Posterior vena cava (tissue), 2 donors: Measurements from ENCODE around the gene ZMYND15. TPM values are rescaled to one million over a fixed set of nuclear protein-coding genes. Genes with fewer than 3 reads are reported as not detected.

Experiments
- total RNA-seq, 2 donors: library from RNA; stranded (reverse); fragmentation: NEBNext Ultra II Directional; extraction: Animal tissue kit (Norgen Biotek cat#: 25700); gene quantifications; one replicate each; pipeline ENCODE4 v1.2.1, GENCODE V29; 2021
- donor health status: DM: yes; HTN: yes; CAD: no.
- donor health status: DM: yes; HTN: yes; CAD: no.

ZMYND15 gene
- total RNA-seq, 2 donors from 2014 or later = 1.1 to 1.2 TPM

Other genes with a start within 250 kb of the ZMYND15 start
- gene SPNS2, start 241.0 kb upstream of the ZMYND15 start, total RNA-seq = 10 to 100 TPM; 16.2 to 20.9 TPM
- gene MYBBP1A, start 184.4 kb upstream of the ZMYND15 start, total RNA-seq = 10 to 100 TPM; 37.9 to 41.0 TPM
- not detected for gene GGT6, start 179.3 kb upstream of the ZMYND15 start, total RNA-seq
- gene SMTNL2, start 155.3 kb upstream of the ZMYND15 start, total RNA-seq = 1 to 10 TPM; 2.0 to 3.0 TPM
- gene ALOX15, start 98.2 kb upstream of the ZMYND15 start, total RNA-seq = not detected
- 10 to 100 TPM; 33.3 to 37.8 TPM for gene PELP1, start 35.7 kb upstream of the ZMYND15 start, total RNA-seq
- gene ARRB2, start 29.2 kb upstream of the ZMYND15 start, total RNA-seq = 10 to 100 TPM; 50.7 to 63.8 TPM
- 10 to 100 TPM in 1 of 2 donors, 1 to 10 TPM in 1; 10.0 to 10.8 TPM for gene MED11, start 8.4 kb upstream of the ZMYND15 start, total RNA-seq
- 10 to 100 TPM; 14.8 to 20.4 TPM for gene CXCL16, start 95 bp downstream of the ZMYND15 start, total RNA-seq
- not detected for gene TM4SF5, start 32.1 kb downstream of the ZMYND15 start, total RNA-seq
- 1 to 10 TPM; 2.1 to 3.4 TPM for gene VMO1, start 46.5 kb downstream of the ZMYND15 start, total RNA-seq
- gene GLTPD2, start 49.1 kb downstream of the ZMYND15 start, total RNA-seq = not detected
- 100 to 1,000 TPM in 1 of 2 donors, 10 to 100 TPM in 1; 87.5 to 103 TPM for gene PSMB6, start 56.3 kb downstream of the ZMYND15 start, total RNA-seq
- gene PLD2, start 67.3 kb downstream of the ZMYND15 start, total RNA-seq = 10 to 100 TPM; 22.2 to 30.3 TPM
- 10 to 100 TPM; 53.3 to 67.0 TPM for gene MINK1, start 93.5 kb downstream of the ZMYND15 start, total RNA-seq
- 1 to 10 TPM in 1 of 2 donors, under 1 TPM in 1; 1.00 to 1.3 TPM for gene C17orf107, start 159.7 kb downstream of the ZMYND15 start, total RNA-seq
- 1 to 10 TPM in 1 of 2 donors, under 1 TPM in 1; 0.57 to 1.5 TPM for gene CHRNE, start 163.3 kb downstream of the ZMYND15 start, total RNA-seq
- not detected for gene GP1BA, start 192.4 kb downstream of the ZMYND15 start, total RNA-seq
- 10 to 100 TPM; 33.0 to 43.7 TPM for gene SLC25A11, start 200.2 kb downstream of the ZMYND15 start, total RNA-seq
- 10 to 100 TPM; 62.7 to 77.3 TPM for gene RNF167, start 200.4 kb downstream of the ZMYND15 start, total RNA-seq
- gene PFN1, start 208.7 kb downstream of the ZMYND15 start, total RNA-seq = 100 to 1,000 TPM; 582 to 588 TPM
- 1 to 10 TPM; 3.2 to 4.3 TPM for gene ENO3, start 211.3 kb downstream of the ZMYND15 start, total RNA-seq
- 10 to 100 TPM; 47.0 to 50.7 TPM for gene SPAG7, start 228.0 kb downstream of the ZMYND15 start, total RNA-seq
- gene CAMTA2, start 247.8 kb downstream of the ZMYND15 start, total RNA-seq = 10 to 100 TPM; 52.0 to 72.2 TPM